Endothelial cell of umbilical vein (primary cell): ENCODE data around the gene ANXA2. TPM values are rescaled to one million over a fixed set of nuclear protein-coding genes. Genes with fewer than 3 reads are reported as not detected.

Experiments
- BruUV-seq: library from RNA; stranded (reverse); fragments of 400-500 nt; replicated peaks from 2 replicates; lab custom pipeline; 2021; lab: Mats Ljungman, UMichigan
- CTCF ChIA-PET: fragments of 300-600, 350-600 bp; sonication (Branson Sonifier 250); formaldehyde crosslinking; loops from one replicate; lab custom pipeline; 2021; ENCODE audit warnings: antibody characterized with exemption, inconsistent platforms; lab: Charles Lee
- POLR2A ChIA-PET: fragments of 300-600, 350-600 bp; sonication (Branson Sonifier 250); formaldehyde crosslinking; loops from one replicate; lab custom pipeline; 2021; ENCODE audit warnings: antibody characterized with exemption, inconsistent platforms; lab: Charles Lee
- DNase-seq: peaks from one replicate; pipeline ENCODE4 v3.0.0-alpha.2; 2011; ENCODE audit warnings: low read depth, low spot score
- FAIRE-seq: peaks from 2 replicates; lab custom pipeline; 2011; peaks lifted over from hg19 to GRCh38; lab: Jason Lieb, UNC
- H2AFZ ChIP-seq: 2 replicates; pipeline ENCODE4 v1.6.0; 2012; ENCODE audit warnings: low read depth, low read length, control low read depth, inconsistent platforms
- H3K27ac ChIP-seq: 2 replicates; pipeline ENCODE4 v1.5.1; 2011; ENCODE audit warnings: low read depth, mild to moderate bottlenecking, control low read depth, low read length, moderate library complexity; ENCODE audit not compliant: insufficient read depth
- H3K27me3 ChIP-seq, 2 experiments: 2 replicates each; pipeline versions ENCODE4 v1.6.0 to v1.6.1; 2011; ENCODE audit warnings: low read length in 2 of 2, mixed read lengths in 1 of 2; ENCODE audit not compliant: control insufficient read depth in 2 of 2, insufficient read depth in 2 of 2
- H3K36me3 ChIP-seq, 2 experiments: 2 replicates in 1 of 2; 3 replicates in 1 of 2; pipeline ENCODE4 v1.5.1; 2011; ENCODE audit warnings: low read length in 2 of 2, mild to moderate bottlenecking in 1 of 2, moderate library complexity in 1 of 2; ENCODE audit not compliant: control insufficient read depth in 2 of 2, insufficient read depth in 2 of 2; ENCODE audit errors: extremely low read depth in 1 of 2
- H3K4me1 ChIP-seq: 3 replicates; pipeline ENCODE4 v1.5.1; 2011; ENCODE audit warnings: mild to moderate bottlenecking, low read length; ENCODE audit not compliant: control insufficient read depth, insufficient read depth; ENCODE audit errors: extremely low read depth
- H3K4me2 ChIP-seq: 2 replicates; pipeline ENCODE4 v1.6.1; 2011; ENCODE audit warnings: low read length, control low read depth, mixed read lengths; ENCODE audit not compliant: insufficient read depth
- H3K4me3 ChIP-seq, 3 experiments: fragments of 200-600 bp in 1 of 3; sonication (generic), shearing (Covaris generic) in 1 of 3; replicated peaks in 1 of 3; 2 replicates each; pipeline ENCODE4 v1.5.1; 2011 to 2016; ENCODE audit warnings: control low read depth in 3 of 3, low read length in 3 of 3, mild to moderate bottlenecking in 2 of 3, inconsistent platforms in 1 of 3, low read depth in 1 of 3, moderate library complexity in 1 of 3; ENCODE audit not compliant: insufficient read depth in 1 of 3
- H3K79me2 ChIP-seq: 2 replicates; pipeline ENCODE4 v1.6.0; 2012; ENCODE audit warnings: low read length, inconsistent platforms; ENCODE audit not compliant: control insufficient read depth, insufficient read depth
- H3K9ac ChIP-seq: replicated peaks from 2 replicates; pipeline ENCODE3; 2011; ENCODE audit warnings: low read length, control low read depth; ENCODE audit not compliant: insufficient read depth; ENCODE audit errors: extremely low read depth
- H3K9me1 ChIP-seq: replicated peaks from 3 replicates; pipeline ENCODE4 v1.6.0; 2011; ENCODE audit warnings: mild to moderate bottlenecking, low read length; ENCODE audit not compliant: control insufficient read depth, insufficient read depth; ENCODE audit errors: extremely low read depth
- H3K9me3 ChIP-seq: replicated peaks from 2 replicates; pipeline ENCODE4 v1.5.1; 2012; ENCODE audit warnings: low read length, inconsistent platforms; ENCODE audit not compliant: control insufficient read depth, insufficient read depth
- H4K20me1 ChIP-seq: replicated peaks from 2 replicates; pipeline ENCODE3; 2011; ENCODE audit warnings: mild to moderate bottlenecking, low read length; ENCODE audit not compliant: control insufficient read depth, insufficient read depth; ENCODE audit errors: extremely low read depth
- CTCF ChIP-seq, 2 donors: IDR thresholded peaks; 1 replicate in 1 of 2; 2 replicates in 1 of 2; pipeline ENCODE4 v1.5.1; 2011; ENCODE audit warnings: low read length in 2 of 2, mild to moderate bottlenecking in 2 of 2, moderate library complexity in 2 of 2, control low read depth in 1 of 2, inconsistent platforms in 1 of 2, low read depth in 1 of 2; ENCODE audit not compliant: insufficient read depth in 1 of 2; ENCODE audit errors: extremely low read depth in 1 of 2
- EZH2 ChIP-seq: IDR thresholded peaks from 2 replicates; pipeline ENCODE4 v1.6.1; 2012; ENCODE audit warnings: borderline replicate concordance, low read depth, mild to moderate bottlenecking, moderate library complexity, low read length, inconsistent platforms; ENCODE audit not compliant: severe bottlenecking
- FOS ChIP-seq: IDR thresholded peaks from 2 replicates; pipeline ENCODE4 v1.6.1; 2011; ENCODE audit warnings: mild to moderate bottlenecking, low read length, moderate library complexity, borderline replicate concordance; ENCODE audit not compliant: insufficient read depth
- GATA2 ChIP-seq: IDR thresholded peaks from 2 replicates; pipeline ENCODE4 v1.7.0; 2011; ENCODE audit warnings: low read depth, mild to moderate bottlenecking, moderate library complexity, mixed read lengths, low read length; ENCODE audit not compliant: insufficient read length, insufficient read depth
- MYC ChIP-seq: IDR thresholded peaks from one replicate; pipeline ENCODE4 v1.6.1; 2011; ENCODE audit warnings: mild to moderate bottlenecking, low read depth, low read length
- POLR2A ChIP-seq: IDR thresholded peaks from 2 replicates; pipeline ENCODE4 v1.6.1; 2012; ENCODE audit warnings: low read depth, mild to moderate bottlenecking, control low read depth, low read length
- dilution Hi-C: fragments of 300-500 bp; cut with MboI; formaldehyde crosslinking; loops from one replicate; pipeline ENCODE4 v1.15.0; 2019; ENCODE audit warnings: low sequenced_read_pairs; ENCODE audit not compliant: extremely low pct_ligation_motif_present
- intact Hi-C: fragments of 100-400 bp; cut with micrococcal nuclease; formaldehyde crosslinking; loops from one replicate; pipeline ENCODE4 v1.10.0; 2022
- polyA plus RNA-seq, 4 experiments: library from polyadenylated mRNA; depleted of rRNA in 3 of 4; stranded (reverse) in 3 of 4; unstranded in 1 of 4; fragments of >200 nt; gene quantifications; 2 replicates each; pipeline versions ENCODE4 v1.2.1 to v1.2.3, GENCODE V29; 2011 to 2012; ENCODE audit warnings: missing spikeins in 1 of 4
- total RNA-seq: library from RNA; stranded (reverse); gene quantifications from 2 replicates; pipeline ENCODE4 v1.2.3, GENCODE V29; 2021

The ANXA2 gene
- total and polyA plus RNA-seq, 2 donors (not counting 3 experiments of a cell fraction or from before 2014, with no cell fraction given): 2,725 to 3,299 TPM

GRCh38 chr15:60364612-60364924 is 33.2 kb downstream of the ANXA2 start:
- Histone ChIP-seq H3K27me3 (no peaks in the 10 kb centered on the region), H3K27ac (no peak overlapping the region), H3K9me1 (no peaks in the 10 kb centered on the region), H3K79me2 (peaks cover 69% of the 10 kb centered on the region), H3K36me3 (peaks cover 21 to 52% of the 10 kb centered on the region in 2 experiments), H4K20me1 (no peaks in the 10 kb centered on the region), H3K9ac (no peak overlapping the region), H2AFZ (no peak overlapping the region), H3K9me3 (no peaks in the 10 kb centered on the region), H3K4me1 (peaks cover 57% of the 10 kb centered on the region), H3K4me2 (no peak overlapping the region), H3K4me3 (no peak overlapping the region)
- no TSS peak for BruUV-seq
- ChIA-PET CTCF (interaction anchor here (7.1 to 7.3 kb wide), 2 partner anchors 10 to 80 kb away, joined by 68 to 84 read pairs; no protein-coding TSS in a partner anchor), POLR2A (no interaction called here)
- DNase-seq (no peak), FAIRE-seq (no peak)
- TF ChIP-seq POLR2A (no peak), FOS (no peak), MYC (no peak), EZH2 (no peak), GATA2 (no peak)
- intact Hi-C loops (loop anchor here (5.0 kb wide), 2 partner anchors 33 to 143 kb away; partner anchors contain the start of gene ANXA2), dilution Hi-C loops (no loop called here)

GRCh38 chr15:60363903-60364611 is 33.7 kb downstream of the ANXA2 start:
- H3K9me1 ChIP-seq: no peaks in the 10 kb centered on the region
- peaks cover 23 to 53% of the 10 kb centered on the region in 2 experiments for H3K36me3 ChIP-seq
- TF ChIP-seq CTCF (IDR thresholded peaks at IDR 0.05; ENCODE audit: extremely low read depth in 1 of 2, insufficient read depth in 1 of 2, low read depth in 1 of 2, low read length in 2 of 2) (no peak), FOS (no peak)
- H4K20me1 ChIP-seq: peaks cover 2% of the 10 kb centered on the region
- H3K27ac ChIP-seq: peak overlapping the region; percentile 23
- ChIA-PET POLR2A (no interaction called here), CTCF (interaction anchor here (1.1 to 7.3 kb wide), 4 partner anchors 11 to 80 kb away, joined by 3 to 84 read pairs (median 37); no protein-coding TSS in a partner anchor)
- no peak overlapping the region for H3K4me2 ChIP-seq
- DNase-seq (no peak), FAIRE-seq (no peak)
- dilution Hi-C loops: no loop called here
- H3K9me3 ChIP-seq: no peaks in the 10 kb centered on the region
- no peak overlapping the region for H3K9ac ChIP-seq
- H3K79me2 ChIP-seq: peaks cover 69% of the 10 kb centered on the region
- H2AFZ ChIP-seq: no peak overlapping the region
- no peak overlapping the region for H3K4me3 ChIP-seq
- H3K27me3 ChIP-seq: no peaks in the 10 kb centered on the region
- no TSS peak for BruUV-seq
- H3K4me1 ChIP-seq: peaks cover 52% of the 10 kb centered on the region
- intact Hi-C loops: loop anchor here (5.0 kb wide), 2 partner anchors 33 to 143 kb away; partner anchors contain the start of gene ANXA2
